Embryonic facial prominence (tissue), 1 donor: Measurements from ENCODE around the gene TMPRSS3.

Source experiments
- DNase-seq: peaks from one replicate; pipeline ENCODE4 v3.0.0-alpha.2; 2016; ENCODE audit errors: extremely low spot score

The TMPRSS3 gene

GRCh38 chr21:42407476-42407875 lies 11.6 kb upstream of the TMPRSS3 start:
- no peak for DNase-seq

GRCh38 chr21:42406866-42407265 lies 11.0 kb upstream of the TMPRSS3 start:
- DNase-seq: no peak

- DNase-seq: no peak
These were observed 10.4 kb upstream of the TMPRSS3 start for GRCh38 chr21:42406201-42406621.

GRCh38 chr21:42405064-42406013 lies 9.5 kb upstream of the TMPRSS3 start:
- DNase-seq: no peak

- no peak for DNase-seq
These were observed 8.7 kb upstream of the TMPRSS3 start for GRCh38 chr21:42404539-42404938.

- no peak for DNase-seq
These were observed 7.9 kb upstream of the TMPRSS3 start, which contains the start of gene UBASH3A for GRCh38 chr21:42403611-42404231. TSS of gene UBASH3A (plus strand) at chr21:42403902. CDS start at chr21:42403946, 44 bp downstream.

GRCh38 chr21:42401820-42402251 lies 6.0 kb upstream of the TMPRSS3 start:
- DNase-seq: no peak

GRCh38 chr21:42401154-42401553 lies 5.3 kb upstream of the TMPRSS3 start:
- DNase-seq: no peak

- no peak for DNase-seq
These were observed 4.7 kb upstream of the TMPRSS3 start for GRCh38 chr21:42400525-42400924.

- no peak for DNase-seq
These were observed 2.7 kb upstream of the TMPRSS3 start for GRCh38 chr21:42398436-42399028.

- no peak for DNase-seq
These were observed 2.0 kb upstream of the TMPRSS3 start for GRCh38 chr21:42397746-42398394.

GRCh38 chr21:42396799-42397745 lies 1.2 kb upstream of the TMPRSS3 start:
- DNase-seq: no peak

GRCh38 chr21:42395302-42395701 lies 550 bp downstream of the TMPRSS3 start:
- DNase-seq: no peak

GRCh38 chr21:42393443-42393950 lies 2.4 kb downstream of the TMPRSS3 start:
- no peak for DNase-seq

- DNase-seq: no peak
These were observed 3.0 kb downstream of the TMPRSS3 start for GRCh38 chr21:42392731-42393442.

GRCh38 chr21:42391297-42391696 lies 4.6 kb downstream of the TMPRSS3 start:
- no peak for DNase-seq

- no peak for DNase-seq
These were observed 5.2 kb downstream of the TMPRSS3 start for GRCh38 chr21:42390696-42391095.

GRCh38 chr21:42390193-42390592 lies 5.7 kb downstream of the TMPRSS3 start:
- no peak for DNase-seq

- DNase-seq: no peak
These were observed 6.4 kb downstream of the TMPRSS3 start for GRCh38 chr21:42389449-42389835.
